HFF-Myc (cell line): ENCODE measurements around the gene CIROP.

Experiments used
- DNase-seq: peaks from one replicate; pipeline ENCODE4 v3.0.0-alpha.2; 2011; ENCODE audit warnings: low read depth; ENCODE audit errors: extremely low read depth
- H3K4me3 ChIP-seq: replicated peaks from 2 replicates; pipeline ENCODE4 v1.5.1; 2011; ENCODE audit warnings: low read depth, mild to moderate bottlenecking, control low read depth, low read length
- CTCF ChIP-seq: IDR thresholded peaks from 2 replicates; pipeline ENCODE4 v1.5.1; 2012; ENCODE audit warnings: mild to moderate bottlenecking, low read depth, low read length, control low read depth; ENCODE audit errors: missing control alignments

The CIROP gene

GRCh38 chr14:23089498-23090253 lies 15.1 kb downstream of the CIROP start:
- no peak for TF ChIP-seq CTCF
- DNase-seq: no peak
- H3K4me3 ChIP-seq: no peak overlapping the region

GRCh38 chr14:23086565-23086964 lies 18.2 kb downstream of the CIROP start:
- no peak for DNase-seq
- no peak overlapping the region for H3K4me3 ChIP-seq
- TF ChIP-seq CTCF: no peak

GRCh38 chr14:23085458-23085857 lies 19.3 kb downstream of the CIROP start:
- no peak for TF ChIP-seq CTCF
- no peak for DNase-seq
- no peak overlapping the region for H3K4me3 ChIP-seq

- no peak for DNase-seq
- H3K4me3 ChIP-seq: no peak overlapping the region
- TF ChIP-seq CTCF: no peak
Observed at GRCh38 chr14:23080474-23080873, 24.3 kb downstream of the CIROP start.

GRCh38 chr14:23079716-23080115 lies 25.1 kb downstream of the CIROP start:
- no peak for DNase-seq
- H3K4me3 ChIP-seq: no peak overlapping the region
- TF ChIP-seq CTCF: no peak

GRCh38 chr14:23078692-23079116 lies 26.1 kb downstream of the CIROP start:
- no peak for TF ChIP-seq CTCF
- no peak overlapping the region for H3K4me3 ChIP-seq
- DNase-seq: no peak

GRCh38 chr14:23077962-23078361 lies 26.8 kb downstream of the CIROP start:
- no peak for DNase-seq
- no peak overlapping the region for H3K4me3 ChIP-seq
- TF ChIP-seq CTCF: no peak
